CD4-positive, alpha-beta T cell treated with Interleukin-12 subunit alpha and Interleukin-12 subunit beta, for 1 hour (primary cell): ENCODE data around the gene SNTB2.

ENCODE experiments used
- DNase-seq: peaks from one replicate; pipeline ENCODE4 v3.0.0-alpha.2; 2020

The SNTB2 gene

GRCh38 chr16:69349536-69349935 lies 162.6 kb downstream of the SNTB2 start:
- DNase-seq, result no peak

DNA sequence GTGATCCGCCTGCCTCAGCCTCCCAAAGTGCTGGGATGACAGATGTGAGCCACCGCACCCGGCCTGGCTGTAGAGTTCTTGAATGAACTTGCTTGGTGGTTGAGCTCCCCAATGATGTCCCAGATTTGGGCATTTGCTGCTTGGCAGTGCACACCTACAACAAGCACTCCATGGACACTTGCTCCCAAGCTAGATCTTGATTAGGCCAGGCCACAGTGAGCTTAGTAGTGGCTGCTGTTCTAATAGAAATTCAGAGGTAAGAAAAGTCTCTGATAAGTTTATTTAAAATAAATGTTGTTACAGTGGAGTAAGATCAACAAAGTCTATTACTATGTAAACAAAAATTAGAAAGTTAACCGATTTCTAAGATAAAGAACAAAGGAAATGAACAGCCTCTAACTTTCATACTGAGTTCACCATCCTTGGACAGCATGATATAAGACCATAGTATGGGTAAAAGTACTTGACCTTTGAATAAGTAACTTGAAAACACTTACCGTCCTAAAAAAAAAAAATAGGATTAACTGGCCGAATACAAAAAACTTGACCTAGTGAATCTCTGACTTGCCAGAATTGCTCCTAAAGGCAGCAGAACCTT lies 163.7 kb downstream of the SNTB2 start:
- no peak for DNase-seq

GRCh38 chr16:69351309-69352027 lies 164.5 kb downstream of the SNTB2 start, which contains the start of gene TMED6:
Gene TMED6, minus strand, starts transcription at chr16:69351786. Its CDS starts 33 bp downstream, at chr16:69351753.
- no peak for DNase-seq
